Immature natural killer cell (primary cell): ENCODE data around the gene ATXN2L. TPM values are rescaled to one million over a fixed set of nuclear protein-coding genes. Genes with fewer than 3 reads are reported as not detected.
"Not testable (repeated sequence)": the region's sequence is repeated elsewhere in the genome, so short reads cannot be mapped to it uniquely, and the experiment has no call there.

Experiments
- DNase-seq, 3 donors: peaks; one replicate each; pipeline ENCODE4 v3.0.0; 2022; ENCODE audit warnings: mixed read lengths in 1 of 3
- H3K27ac Mint-ChIP-seq, 6 donors: one replicate each; pipeline ENCODE4 v1.8.0; 2020; ENCODE audit warnings: mixed read lengths in 6 of 6, mild to moderate bottlenecking in 5 of 6, inconsistent platforms in 4 of 6, moderate library complexity in 3 of 6
- H3K27me3 Mint-ChIP-seq, 3 donors: one replicate each; pipeline ENCODE4 v1.8.0; 2020 to 2021; ENCODE audit warnings: low read depth in 3 of 3, mild to moderate bottlenecking in 3 of 3, mixed read lengths in 3 of 3, moderate library complexity in 3 of 3, inconsistent platforms in 1 of 3
- H3K36me3 Mint-ChIP-seq, 3 donors: one replicate each; pipeline ENCODE4 v1.8.0; 2020; ENCODE audit warnings: mixed read lengths in 3 of 3, inconsistent platforms in 2 of 3, mild to moderate bottlenecking in 2 of 3
- H3K4me1 Mint-ChIP-seq, 2 donors: one replicate each; pipeline ENCODE4 v1.8.0; 2020; ENCODE audit warnings: inconsistent platforms in 2 of 2, mild to moderate bottlenecking in 2 of 2, mixed read lengths in 2 of 2, moderate library complexity in 1 of 2
- H3K4me3 Mint-ChIP-seq, 5 donors: one replicate each; pipeline ENCODE4 v1.8.0; 2020; ENCODE audit warnings: mild to moderate bottlenecking in 5 of 5, mixed read lengths in 5 of 5, inconsistent platforms in 3 of 5, moderate library complexity in 3 of 5
- H3K9me3 Mint-ChIP-seq, 6 donors: one replicate each; pipeline ENCODE4 v1.8.0; 2020; ENCODE audit warnings: mild to moderate bottlenecking in 6 of 6, mixed read lengths in 6 of 6, inconsistent platforms in 4 of 6, moderate library complexity in 3 of 6
- polyA plus RNA-seq, 3 donors: library from polyadenylated mRNA; unstranded; fragments of 300-500 nt; fragmentation: Illumina TruSeq; gene quantifications; one replicate each; pipeline ENCODE4 v1.2.3, GENCODE V29; 2021

Gene ATXN2L
- polyA plus RNA-seq, 3 donors from 2014 or later: 3.0 to 28.5 (median 9.7) TPM

GRCh38 chr16:28879261-28879840 is 56.6 kb downstream of the ATXN2L start:
- Mint-ChIP-seq H3K9me3 (no peaks in the 10 kb centered on the region), H3K36me3 (no peaks in the 10 kb centered on the region), H3K27ac (peak overlapping the region in 3 of 6 donors; percentile 30 to 83 (median 79)), H3K4me3 (peak overlapping the region; percentile 84 to 90 (median 87)), H3K4me1 (peaks cover 18 to 19% of the 10 kb centered on the region in 2 donors), H3K27me3 (peaks cover 0 to 3% (median 0%) of the 10 kb centered on the region in 3 donors)
- DNase-seq: no peak

DNA sequence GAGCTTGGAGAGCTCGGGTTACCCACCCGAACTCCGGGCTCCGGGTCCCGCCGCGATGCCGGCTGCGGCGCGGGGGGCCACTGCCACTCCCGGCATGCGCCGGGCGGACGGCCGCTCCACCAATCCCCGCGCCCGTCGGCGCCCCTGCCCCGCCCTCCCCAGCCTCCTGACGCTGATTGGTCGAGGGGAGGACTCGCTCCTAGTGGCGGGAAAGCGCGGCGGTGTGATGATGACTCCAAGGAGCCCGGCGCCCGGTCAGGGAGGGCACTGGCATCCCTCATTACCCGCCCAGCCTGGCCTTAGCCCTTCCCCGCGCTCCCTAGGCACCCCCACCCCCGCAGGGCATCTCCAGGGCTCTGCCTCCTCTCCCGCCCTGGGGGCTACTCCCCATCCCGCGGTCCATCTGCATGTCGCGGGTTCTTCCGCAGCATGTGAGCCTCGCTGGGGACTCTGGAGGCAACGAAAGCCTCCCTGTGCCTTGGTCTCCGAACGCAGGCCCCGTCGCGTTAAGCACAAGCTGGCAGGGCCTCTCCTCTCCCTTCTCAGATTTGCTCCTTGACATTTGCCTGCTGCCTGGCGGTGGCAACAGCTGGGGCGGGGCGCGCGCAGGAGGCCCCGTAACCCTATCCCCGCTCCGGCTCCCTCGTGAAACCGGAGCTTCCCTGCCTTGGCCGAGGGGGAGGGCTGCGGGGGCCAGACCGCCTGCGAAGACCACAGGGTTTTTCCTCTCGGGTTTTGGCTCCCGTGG is 57.2 kb downstream of the ATXN2L start:
- DNase-seq: peak; percentile 74 to 80 (median 79)
- Mint-ChIP-seq H3K9me3 (no peaks in the 10 kb centered on the region), H3K4me3 (peak overlapping the region; percentile 84 to 90 (median 87)), H3K27ac (no peak overlapping the region), H3K27me3 (peaks cover 0 to 3% (median 0%) of the 10 kb centered on the region in 3 donors), H3K36me3 (no peaks in the 10 kb centered on the region), H3K4me1 (peaks cover 18 to 19% of the 10 kb centered on the region in 2 donors)

DNA sequence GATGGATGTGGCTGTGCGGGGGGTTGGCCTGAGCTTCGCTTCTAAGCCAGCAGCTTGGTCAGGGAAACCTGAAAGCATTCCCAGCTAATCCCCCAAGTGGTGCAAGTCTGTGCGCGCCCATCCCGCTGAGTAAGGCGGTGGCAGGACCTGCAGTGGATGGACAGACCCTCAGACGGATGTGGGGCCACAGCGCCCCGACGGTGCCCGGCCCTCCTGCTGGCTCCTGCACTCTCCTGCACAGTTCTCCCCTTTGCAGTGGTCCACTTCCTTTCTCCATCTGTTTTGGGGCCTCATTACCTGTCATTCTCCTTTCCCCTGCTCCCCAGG is 57.8 kb downstream of the ATXN2L start:
- peaks cover 0 to 3% (median 0%) of the 10 kb centered on the region in 3 donors for H3K27me3 Mint-ChIP-seq
- no peaks in the 10 kb centered on the region for H3K9me3 Mint-ChIP-seq
- H3K36me3 Mint-ChIP-seq: no peaks in the 10 kb centered on the region
- H3K4me3 Mint-ChIP-seq: peak overlapping the region; percentile 71 to 85 (median 79)
- H3K27ac Mint-ChIP-seq: no peak overlapping the region
- peaks cover 18 to 19% of the 10 kb centered on the region in 2 donors for H3K4me1 Mint-ChIP-seq
- DNase-seq: no peak

- Mint-ChIP-seq H3K4me1 (peaks cover 18 to 19% of the 10 kb centered on the region in 2 donors), H3K27ac (peak overlapping the region in 1 of 6 donors; percentile 26), H3K27me3 (peaks cover 0 to 3% (median 0%) of the 10 kb centered on the region in 3 donors), H3K9me3 (no peaks in the 10 kb centered on the region), H3K4me3 (peak overlapping the region; percentile 71 to 85 (median 79)), H3K36me3 (no peaks in the 10 kb centered on the region)
- no peak for DNase-seq
Observed at GRCh38 chr16:28880955-28881354, 58.2 kb downstream of the ATXN2L start.

- not testable (repeated sequence) for H3K36me3 Mint-ChIP-seq
- peak overlapping the region in 4 of 5 donors; percentile 9 to 85 (median 79) for H3K4me3 Mint-ChIP-seq
Observed at GRCh38 chr16:28881565-28881964, 58.8 kb downstream of the ATXN2L start.

DNA sequence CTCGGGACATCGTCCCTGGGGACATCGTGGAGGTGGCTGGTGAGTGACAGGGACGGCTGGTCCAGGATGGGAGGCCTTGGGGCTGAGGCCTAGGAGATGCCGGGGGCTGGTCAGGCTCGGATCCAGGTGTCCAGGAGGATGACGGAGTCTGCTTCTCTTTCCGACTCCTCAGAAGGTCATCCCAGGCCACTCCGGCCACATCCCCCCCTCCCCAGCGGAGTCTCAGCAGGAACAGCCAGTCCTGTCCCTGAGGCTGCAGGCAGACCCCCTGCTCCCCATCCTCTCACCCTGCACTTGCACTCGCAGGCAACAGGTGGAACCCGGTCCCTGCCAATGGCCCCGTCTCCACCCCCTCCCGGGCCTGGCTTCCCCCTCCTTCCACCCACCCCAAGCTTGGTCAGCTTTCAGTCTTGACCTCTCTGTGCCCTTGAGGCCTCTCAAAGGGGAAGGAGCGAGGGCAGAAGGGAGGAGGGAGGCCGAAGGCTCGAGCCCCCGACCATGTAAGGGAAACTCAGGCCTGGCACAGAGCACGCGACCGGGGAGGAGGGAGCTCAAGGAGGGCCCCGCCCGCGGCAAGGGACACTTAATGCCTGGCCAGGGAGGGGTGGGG is 59.9 kb downstream of the ATXN2L start:
- H3K4me3 Mint-ChIP-seq: no peak overlapping the region
- H3K36me3 Mint-ChIP-seq: no peaks in the 10 kb centered on the region
- H3K27ac Mint-ChIP-seq: no peak overlapping the region
- peaks cover 0 to 2% (median 2%) of the 10 kb centered on the region in 3 donors for H3K27me3 Mint-ChIP-seq
- H3K9me3 Mint-ChIP-seq: no peaks in the 10 kb centered on the region
- DNase-seq: no peak
- H3K4me1 Mint-ChIP-seq: peaks cover 14 to 18% of the 10 kb centered on the region in 2 donors

More at GRCh38 chr16:28881565-28881964, 58.8 kb downstream of the ATXN2L start:
- peaks cover 18 to 19% of the 10 kb centered on the region in 2 donors for H3K4me1 Mint-ChIP-seq
- H3K27me3 Mint-ChIP-seq, H3K9me3 Mint-ChIP-seq, DNase-seq, H3K27ac Mint-ChIP-seq: not testable (repeated sequence)

DNA sequence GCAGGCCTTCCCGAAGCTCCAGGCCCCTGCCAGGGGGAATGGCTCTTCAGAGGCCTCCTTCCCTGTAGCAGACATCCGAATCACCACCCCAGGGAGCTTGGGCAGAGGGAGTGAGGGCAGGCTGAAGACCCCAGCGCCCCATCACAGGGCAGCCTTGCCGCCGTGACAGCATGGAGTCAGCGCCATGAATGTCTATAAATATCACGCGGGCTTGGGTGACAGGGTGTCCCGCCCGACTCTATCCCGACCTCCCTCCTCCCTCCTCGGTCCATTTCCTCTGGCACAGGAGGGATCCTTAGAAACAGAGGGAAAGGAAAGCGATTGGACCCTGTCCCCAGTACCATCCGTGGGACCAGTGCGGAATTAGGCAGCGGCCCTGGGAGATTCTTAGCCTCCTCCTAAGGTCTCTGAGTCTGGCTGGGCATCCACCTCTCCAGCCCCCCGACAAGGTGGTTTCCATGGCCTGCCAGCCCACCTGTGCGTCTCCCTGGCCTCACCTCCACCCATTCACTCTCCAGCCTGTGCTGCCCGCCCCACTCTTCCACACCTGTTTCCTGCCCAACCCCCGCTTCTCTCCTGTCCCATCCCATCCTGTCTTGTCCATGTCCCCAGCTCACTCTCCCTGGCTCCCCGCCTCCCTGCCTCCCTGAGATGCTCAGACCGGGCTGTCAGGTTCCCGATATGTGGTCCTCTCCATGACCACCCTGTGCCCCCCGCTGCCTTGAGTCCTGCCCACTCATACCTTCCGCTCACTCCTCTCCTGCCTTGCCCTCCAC is 60.6 kb downstream of the ATXN2L start:
- Mint-ChIP-seq H3K9me3 (no peaks in the 10 kb centered on the region), H3K4me3 (no peak overlapping the region), H3K4me1 (peaks cover 14 to 18% of the 10 kb centered on the region in 2 donors), H3K27me3 (peaks cover 0 to 2% (median 2%) of the 10 kb centered on the region in 3 donors), H3K36me3 (no peaks in the 10 kb centered on the region), H3K27ac (peak overlapping the region in 1 of 6 donors; percentile 53)
- no peak for DNase-seq

DNA sequence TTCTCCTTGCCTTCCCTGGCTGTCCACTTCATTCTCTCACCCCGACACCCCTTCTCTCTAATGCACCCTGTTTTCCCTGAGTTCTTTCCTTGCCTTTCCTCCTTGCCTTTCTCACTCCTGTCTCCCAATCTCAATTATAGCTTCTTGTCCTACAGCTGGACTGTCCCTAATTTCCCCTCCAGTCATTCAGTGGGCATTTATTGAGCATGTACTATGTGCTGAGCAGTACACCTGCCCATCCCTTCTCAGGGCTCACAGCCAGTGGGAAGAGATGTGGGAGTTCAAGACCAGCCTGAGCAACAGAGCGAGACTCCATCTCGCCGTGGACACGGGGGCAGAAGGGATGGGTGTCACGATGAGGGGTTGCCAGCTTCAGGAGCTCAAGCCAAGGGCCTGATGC is 61.2 kb downstream of the ATXN2L start:
- no peaks in the 10 kb centered on the region for H3K9me3 Mint-ChIP-seq
- no peaks in the 10 kb centered on the region for H3K36me3 Mint-ChIP-seq
- H3K4me1 Mint-ChIP-seq: peaks cover 13 to 16% of the 10 kb centered on the region in 2 donors
- peak overlapping the region in 2 of 6 donors; percentile 49 to 53 for H3K27ac Mint-ChIP-seq
- no peak overlapping the region for H3K4me3 Mint-ChIP-seq
- DNase-seq: no peak
- H3K27me3 Mint-ChIP-seq: peaks cover 0 to 2% (median 2%) of the 10 kb centered on the region in 3 donors

Other genes with a start within 250 kb of the ATXN2L start
- under 1 TPM in 1 of 3 donors, not detected in 2; 0.44 TPM for gene SULT1A2, start 225.9 kb upstream of the ATXN2L start, polyA plus RNA-seq
- 1 to 10 TPM; 4.5 to 7.0 (median 6.5) TPM for gene SULT1A1, start 213.0 kb upstream of the ATXN2L start, polyA plus RNA-seq
- gene NPIPB8, start 184.9 kb upstream of the ATXN2L start, polyA plus RNA-seq: not detected
- gene EIF3C, start 111.5 kb upstream of the ATXN2L start, polyA plus RNA-seq: 100 to 1,000 TPM; 159 to 311 (median 198) TPM
- not detected for gene NPIPB9, start 71.2 kb upstream of the ATXN2L start, polyA plus RNA-seq
- gene TUFM, start 23.3 kb downstream of the ATXN2L start, polyA plus RNA-seq: 100 to 1,000 TPM; 149 to 206 (median 153) TPM
- 1 to 10 TPM; 1.4 to 3.0 (median 1.6) TPM for gene SH2B1, start 40.8 kb downstream of the ATXN2L start, polyA plus RNA-seq
- under 1 TPM in 1 of 3 donors, not detected in 2; 0.31 TPM for gene ATP2A1, start 55.5 kb downstream of the ATXN2L start, polyA plus RNA-seq
- 10 to 100 TPM in 1 of 3 donors, 1 to 10 TPM in 2; 6.3 to 13.9 (median 9.6) TPM for gene RABEP2, start 102.2 kb downstream of the ATXN2L start, polyA plus RNA-seq
- under 1 TPM; 0.18 to 0.29 (median 0.27) TPM for gene CD19, start 109.0 kb downstream of the ATXN2L start, polyA plus RNA-seq
- gene NFATC2IP, start 127.9 kb downstream of the ATXN2L start, polyA plus RNA-seq: 10 to 100 TPM; 22.2 to 37.3 (median 33.0) TPM
- 10 to 100 TPM; 21.1 to 53.1 (median 30.2) TPM for gene SPNS1, start 151.8 kb downstream of the ATXN2L start, polyA plus RNA-seq
- gene LAT, start 162.1 kb downstream of the ATXN2L start, polyA plus RNA-seq: 100 to 1,000 TPM; 198 to 343 (median 220) TPM